K562 (cell line): ENCODE results near the gene NUP153. TPM values are rescaled to one million over a fixed set of nuclear protein-coding genes. Genes with fewer than 3 reads are reported as not detected.

ENCODE experiments used
- BCL6 ChIP-seq: fragments of 250-450 bp; sonication (Bioruptor Pico); IDR thresholded peaks from 2 replicates; pipeline ENCODE4 v1.4.0; 2020
- CBFB ChIP-seq: sonication (generic); formaldehyde crosslinking; IDR thresholded peaks from 2 replicates; pipeline ENCODE4 v1.4.0; 2020; ENCODE audit warnings: mild to moderate bottlenecking, missing genetic modification reagents
- ETS1 ChIP-seq: conservative IDR thresholded peaks from 2 replicates; pipeline ENCODE4 v1.6.1; 2011; ENCODE audit warnings: low read depth, mild to moderate bottlenecking, low read length; ENCODE audit not compliant: control insufficient read depth
- FOXO4 ChIP-seq: fragments of 450-650 bp; formaldehyde crosslinking; IDR thresholded peaks from 2 replicates; pipeline ENCODE4 v1.4.0; 2020; ENCODE audit warnings: mild to moderate bottlenecking, moderate library complexity
- GATAD2B ChIP-seq: fragments of 450-650 bp; IDR thresholded peaks from 2 replicates; pipeline ENCODE4 v1.6.1; 2017; ENCODE audit warnings: mild to moderate bottlenecking, borderline replicate concordance
- ID3 ChIP-seq, 2 experiments: fragments of 250-450 bp in 1 of 2; fragments of 450-650 bp in 1 of 2; sonication (Bioruptor Pico) in 1 of 2; IDR thresholded peaks; 2 replicates each; pipeline versions ENCODE4 v1.6.1 to v1.8.0; 2016 to 2021; ENCODE audit warnings: mild to moderate bottlenecking in 2 of 2, moderate library complexity in 2 of 2, missing compliant biosample characterization in 1 of 2, missing genetic modification characterization in 1 of 2
- NFE2L1 ChIP-seq: fragments of 450-650 bp; IDR thresholded peaks from 2 replicates; pipeline ENCODE4 v1.6.1; 2016; ENCODE audit warnings: missing genetic modification characterization, low read depth, mild to moderate bottlenecking, missing compliant biosample characterization, moderate library complexity, borderline replicate concordance
- NFIC ChIP-seq: fragments of 450-650 bp; IDR thresholded peaks from 2 replicates; pipeline ENCODE4 v1.6.1; 2017; ENCODE audit warnings: mild to moderate bottlenecking, inconsistent platforms
- ZHX1 ChIP-seq: fragments of 150-350 bp; conservative IDR thresholded peaks from 2 replicates; pipeline ENCODE4 v1.6.1; 2014; ENCODE audit warnings: low read length
- polyA plus RNA-seq, 8 experiments: library from polyadenylated mRNA; depleted of rRNA in 4 of 8; stranded (reverse) in 5 of 8; unstranded in 3 of 8; fragments of >200 nt; fragmentation: Nextera tagmentation in 2 of 8; fragmentation: Illumina TruSeq in 1 of 8; extraction: Ambion mirVana in 2 of 8; extraction: Trizol in 1 of 8; gene quantifications; 2 replicates each; pipeline versions ENCODE4 v1.2.1 to v1.2.3, GENCODE V29; 2011 to 2014; ENCODE audit warnings: inconsistent platforms in 1 of 8, missing spikeins in 1 of 8
- total RNA-seq, 7 experiments: library from RNA; depleted of rRNA in 6 of 7; stranded (reverse); fragments of >200 nt in 6 of 7; fragmentation: Illumina TruSeq in 2 of 7; extraction: Trizol in 2 of 7; gene quantifications; 2 replicates each; pipeline versions ENCODE4 v1.2.1 to v1.2.3, GENCODE V29; 2011 to 2021; ENCODE audit warnings: low replicate concordance in 1 of 7
- TF ChIP-seq, protein P1 (sequence below): fragments of 250-450 bp; sonication (Bioruptor Pico); IDR thresholded peaks from 2 replicates; pipeline ENCODE4 v1.5.1; 2021; ENCODE audit warnings: mild to moderate bottlenecking
- TF ChIP-seq, protein P2 (sequence below): sonication (generic); formaldehyde crosslinking; IDR thresholded peaks from 2 replicates; pipeline ENCODE4 v1.8.0; 2022; ENCODE audit warnings: mild to moderate bottlenecking, missing genetic modification reagents, borderline replicate concordance
- TF ChIP-seq, protein P3 (sequence below): fragments of 450-650 bp; IDR thresholded peaks from 2 replicates; pipeline ENCODE4 v1.7.0; 2016; ENCODE audit warnings: borderline replicate concordance

NUP153 gene
- total and polyA plus RNA-seq, 9 of the 15 experiments (the other 6 are each of a cell fraction or from before 2014, with no cell fraction given): 21.9 to 110 (median 84.8) TPM

GRCh38 chr6:17729223-17730077 lies 22.7 kb upstream of the NUP153 start (continued):
- TF ChIP-seq ZHX1 (no peak), NFIC (no peak), ETS1 (no peak), CBFB (no peak), FOXO4 (no peak), BCL6 (CRISPR knock-in tag) (no peak), GATAD2B (no peak), ID3 (CRISPR knock-in tag; IDR thresholded peaks at IDR 0.05) (no peak), ID3 (tag; IDR thresholded peaks at IDR 0.05) (no peak), NFE2L1 (no peak)
- TF ChIP-seq, protein P1, sequence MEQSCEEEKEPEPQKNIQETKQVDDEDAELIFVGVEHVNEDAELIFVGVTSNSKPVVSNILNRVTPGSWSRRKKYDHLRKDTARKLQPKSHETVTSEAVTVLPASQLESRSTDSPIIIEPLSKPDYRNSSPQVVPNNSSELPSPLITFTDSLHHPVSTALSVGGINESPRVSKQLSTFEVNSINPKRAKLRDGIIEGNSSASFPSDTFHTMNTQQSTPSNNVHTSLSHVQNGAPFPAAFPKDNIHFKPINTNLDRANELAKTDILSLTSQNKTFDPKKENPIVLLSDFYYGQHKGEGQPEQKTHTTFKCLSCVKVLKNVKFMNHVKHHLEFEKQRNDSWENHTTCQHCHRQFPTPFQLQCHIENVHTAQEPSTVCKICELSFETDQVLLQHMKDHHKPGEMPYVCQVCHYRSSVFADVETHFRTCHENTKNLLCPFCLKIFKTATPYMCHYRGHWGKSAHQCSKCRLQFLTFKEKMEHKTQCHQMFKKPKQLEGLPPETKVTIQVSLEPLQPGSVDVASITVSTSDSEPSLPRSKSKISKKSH: no peak
- TF ChIP-seq, protein P2, sequence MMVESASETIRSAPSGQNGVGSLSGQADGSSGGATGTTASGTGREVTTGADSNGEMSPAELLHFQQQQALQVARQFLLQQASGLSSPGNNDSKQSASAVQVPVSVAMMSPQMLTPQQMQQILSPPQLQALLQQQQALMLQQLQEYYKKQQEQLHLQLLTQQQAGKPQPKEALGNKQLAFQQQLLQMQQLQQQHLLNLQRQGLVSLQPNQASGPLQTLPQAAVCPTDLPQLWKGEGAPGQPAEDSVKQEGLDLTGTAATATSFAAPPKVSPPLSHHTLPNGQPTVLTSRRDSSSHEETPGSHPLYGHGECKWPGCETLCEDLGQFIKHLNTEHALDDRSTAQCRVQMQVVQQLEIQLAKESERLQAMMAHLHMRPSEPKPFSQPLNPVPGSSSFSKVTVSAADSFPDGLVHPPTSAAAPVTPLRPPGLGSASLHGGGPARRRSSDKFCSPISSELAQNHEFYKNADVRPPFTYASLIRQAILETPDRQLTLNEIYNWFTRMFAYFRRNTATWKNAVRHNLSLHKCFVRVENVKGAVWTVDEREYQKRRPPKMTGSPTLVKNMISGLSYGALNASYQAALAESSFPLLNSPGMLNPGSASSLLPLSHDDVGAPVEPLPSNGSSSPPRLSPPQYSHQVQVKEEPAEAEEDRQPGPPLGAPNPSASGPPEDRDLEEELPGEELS: no peak
- TF ChIP-seq, protein P3, sequence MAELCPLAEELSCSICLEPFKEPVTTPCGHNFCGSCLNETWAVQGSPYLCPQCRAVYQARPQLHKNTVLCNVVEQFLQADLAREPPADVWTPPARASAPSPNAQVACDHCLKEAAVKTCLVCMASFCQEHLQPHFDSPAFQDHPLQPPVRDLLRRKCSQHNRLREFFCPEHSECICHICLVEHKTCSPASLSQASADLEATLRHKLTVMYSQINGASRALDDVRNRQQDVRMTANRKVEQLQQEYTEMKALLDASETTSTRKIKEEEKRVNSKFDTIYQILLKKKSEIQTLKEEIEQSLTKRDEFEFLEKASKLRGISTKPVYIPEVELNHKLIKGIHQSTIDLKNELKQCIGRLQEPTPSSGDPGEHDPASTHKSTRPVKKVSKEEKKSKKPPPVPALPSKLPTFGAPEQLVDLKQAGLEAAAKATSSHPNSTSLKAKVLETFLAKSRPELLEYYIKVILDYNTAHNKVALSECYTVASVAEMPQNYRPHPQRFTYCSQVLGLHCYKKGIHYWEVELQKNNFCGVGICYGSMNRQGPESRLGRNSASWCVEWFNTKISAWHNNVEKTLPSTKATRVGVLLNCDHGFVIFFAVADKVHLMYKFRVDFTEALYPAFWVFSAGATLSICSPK: no peak
